ENCODE results near the gene CHTOP.

The CHTOP gene

GRCh38 chr1:153615406-153615805, 18.5 kb upstream of the CHTOP start:
- no peak for TF ChIP-seq ZBTB21 (tag by site-specific recombination; IDR thresholded peaks at IDR 0.05)
- no peak for TF ChIP-seq ZNF621 (tag by site-specific recombination; IDR thresholded peaks at IDR 0.05)
- peak; percentile 37; the same call in 1 of the 2 replicates for TF ChIP-seq SCRT2 (tag by site-specific recombination; IDR thresholded peaks at IDR 0.05)
- TF ChIP-seq GLIS1 (tag by site-specific recombination; IDR thresholded peaks at IDR 0.05): 0 out of 2 replicates have a peak, but pooled peaks have one; percentile 29
- TF ChIP-seq IKZF3 (tag by site-specific recombination; IDR thresholded peaks at IDR 0.05): no peak
- 0 out of 2 replicates have a peak, but pooled peaks have one; percentile 10 for TF ChIP-seq ZNF398 (tag by site-specific recombination; IDR thresholded peaks at IDR 0.05)
- no peak for TF ChIP-seq TSHZ1 (tag by site-specific recombination; IDR thresholded peaks at IDR 0.05; ENCODE audit: borderline replicate concordance)
- TF ChIP-seq ZNF221 (tag by site-specific recombination; IDR thresholded peaks at IDR 0.05; ENCODE audit: borderline replicate concordance): no peak
- TF ChIP-seq ZNF658 (tag by site-specific recombination; IDR thresholded peaks at IDR 0.05): no peak
- TF ChIP-seq ZNF155 (tag by site-specific recombination; IDR thresholded peaks at IDR 0.05): no peak
- no peak for TF ChIP-seq ZNF626 (tag by site-specific recombination; IDR thresholded peaks at IDR 0.05)
- H3K27ac ChIP-seq (ENCODE audit: extremely low read depth, low read depth, low read length): no peak overlapping the region
- CTCF ChIA-PET: interaction anchor here (1.5 to 4.8 kb wide), 2 partner anchors 12 to 105 kb away, joined by 5 to 28 read pairs; partner anchors contain the start of genes S100A1 and S100A13
- peaks cover 0 to 18% of the 10 kb centered on the region in 2 experiments; a peak in 2 of 3 replicates for H3K36me3 ChIP-seq (ENCODE audit: control insufficient read depth in 2 of 2, insufficient read depth in 1 of 2, low read length in 2 of 2)
- no peaks in the 10 kb centered on the region for H3K4me1 ChIP-seq (ENCODE audit: control insufficient read depth, insufficient read depth, low read length)
- no peak overlapping the region for H3K4me3 ChIP-seq (ENCODE audit: low read depth, low read length)
- H3K9me3 ChIP-seq (ENCODE audit: control insufficient read depth, insufficient read depth, low read depth, low read length): no peaks in the 10 kb centered on the region
- POLR2A ChIA-PET: interaction anchor here (0.6 to 3.3 kb wide), 4 partner anchors 12 to 375 kb away, joined by 3 to 21 read pairs (median 6); partner anchors contain the start of genes CHTOP, ILF2, RPS27 and S100A13

- H3K9me3 ChIP-seq (ENCODE audit: control insufficient read depth, insufficient read depth, low read depth, low read length): no peaks in the 10 kb centered on the region
- no peak within 1 kb of the TSS for H3K4me3 ChIP-seq (ENCODE audit: low read depth, low read length)
- H3K27ac ChIP-seq (ENCODE audit: extremely low read depth, low read depth, low read length): no peak within 1 kb of the TSS
- ChIA-PET CTCF (interaction anchor here (0.6 to 4.8 kb wide), 2 partner anchors 11 to 64 kb away, joined by 4 to 28 read pairs; partner anchors contain the start of genes S100A1 and S100A13), POLR2A (interaction anchor here (3.0 to 3.3 kb wide), 2 partner anchors 11 to 18 kb away, joined by 10 to 21 read pairs; partner anchors contain the start of genes CHTOP and S100A13)
- no peaks in the 10 kb centered on the region for H3K4me1 ChIP-seq (ENCODE audit: control insufficient read depth, insufficient read depth, low read length)
- peaks cover 0 to 21% of the 10 kb centered on the region in 2 experiments; a peak in 2 of 3 replicates for H3K36me3 ChIP-seq (ENCODE audit: control insufficient read depth in 2 of 2, insufficient read depth in 1 of 2, low read length in 2 of 2)
- TF ChIP-seq ZNF76 (tag by site-specific recombination; IDR thresholded peaks at IDR 0.05; ENCODE audit: borderline replicate concordance, low read depth) (no peak), ZNF555 (tag by site-specific recombination; conservative IDR thresholded peaks at IDR 0.05) (no peak), ZNF133 (tag by site-specific recombination; IDR thresholded peaks at IDR 0.05) (no peak), MYNN (tag by site-specific recombination; IDR thresholded peaks at IDR 0.05; ENCODE audit: borderline replicate concordance) (no peak), HOXA7 (CRISPR knock-in tag; IDR thresholded peaks at IDR 0.05; ENCODE audit: borderline replicate concordance) (no peak), ZNF112 (tag by site-specific recombination; IDR thresholded peaks at IDR 0.05) (no peak), ZNF398 (tag by site-specific recombination; IDR thresholded peaks at IDR 0.05) (no peak), ZFHX2 (tag by site-specific recombination; conservative IDR thresholded peaks at IDR 0.05) (peak; percentile 57), ZNF223 (tag by site-specific recombination; IDR thresholded peaks at IDR 0.05) (no peak), ZBTB17 (tag by site-specific recombination; IDR thresholded peaks at IDR 0.05) (peak; percentile 99), ZNF521 (tag by site-specific recombination; IDR thresholded peaks at IDR 0.05) (no peak), ZNF704 (tag by site-specific recombination; IDR thresholded peaks at IDR 0.05) (no peak), YY1 (tag by site-specific recombination; IDR thresholded peaks at IDR 0.05) (no peak), SP7 (tag by site-specific recombination; IDR thresholded peaks at IDR 0.05) (no peak), ZNF394 (tag by site-specific recombination; IDR thresholded peaks at IDR 0.05; ENCODE audit: borderline replicate concordance) (no peak), ZNF239 (tag by site-specific recombination; IDR thresholded peaks at IDR 0.05) (no peak)
These were observed 17.5 kb upstream of the CHTOP start, which contains the start of gene S100A14 for GRCh38 chr1:153616144-153616916. Gene S100A14 (minus strand): TSS chr1:153616325. CDS start chr1:153615858, 467 bp downstream.
